HepG2 (cell line): ENCODE results near the gene DRAM1. TPM values are rescaled to one million over a fixed set of nuclear protein-coding genes. Genes with fewer than 3 reads are reported as not detected.

ENCODE experiments used
- ARID3A ChIP-seq: IDR thresholded peaks from 2 replicates; pipeline ENCODE4 v1.6.1; 2012; ENCODE audit warnings: low read depth, low read length, improper control_type of control experiment
- ASH2L ChIP-seq: fragments of 300-600, 200-600 bp; sonication (generic); IDR thresholded peaks from 2 replicates; pipeline ENCODE4 v1.7.0; 2017; ENCODE audit warnings: low read depth, mild to moderate bottlenecking, moderate library complexity, mixed read lengths, low read length; ENCODE audit not compliant: insufficient read length
- BRCA1 ChIP-seq: sonication (generic); formaldehyde crosslinking; IDR thresholded peaks from 2 replicates; pipeline ENCODE4 v1.4.0; 2020; ENCODE audit warnings: missing genetic modification reagents
- DNMT1 ChIP-seq: sonication (generic); formaldehyde crosslinking; IDR thresholded peaks from 2 replicates; pipeline ENCODE4 v1.5.1; 2020; ENCODE audit warnings: mild to moderate bottlenecking, missing genetic modification reagents
- GTF2F1 ChIP-seq: fragments of 150-350 bp; IDR thresholded peaks from 2 replicates; pipeline ENCODE4 v1.6.1; 2014; ENCODE audit warnings: low read length
- KAT2B ChIP-seq: fragments of 150-350 bp; IDR thresholded peaks from 2 replicates; pipeline ENCODE4 v1.6.1; 2014; ENCODE audit warnings: low read depth, low read length, borderline replicate concordance
- KDM1A ChIP-seq: IDR thresholded peaks from 2 replicates; pipeline ENCODE4 v1.6.1; 2016; ENCODE audit warnings: missing compliant biosample characterization
- MED1 ChIP-seq: sonication (generic); formaldehyde crosslinking; IDR thresholded peaks from 2 replicates; pipeline ENCODE4 v1.4.0; 2020; ENCODE audit warnings: missing genetic modification reagents
- MIER2 ChIP-seq: IDR thresholded peaks from 2 replicates; pipeline ENCODE4 v1.6.1; 2016; ENCODE audit warnings: missing biosample characterization, missing genetic modification reagents
- MLXIP ChIP-seq: sonication (generic); formaldehyde crosslinking; IDR thresholded peaks from 2 replicates; pipeline ENCODE4 v1.9.0; 2021; ENCODE audit warnings: missing genetic modification reagents, borderline replicate concordance
- NONO ChIP-seq, 2 experiments: fragments of 450-650 bp in 1 of 2; sonication (generic) in 1 of 2; formaldehyde crosslinking in 1 of 2; IDR thresholded peaks in 1 of 2; conservative IDR thresholded peaks in 1 of 2; 2 replicates each; pipeline versions ENCODE4 v1.6.1 to v1.8.0; 2017 to 2022; ENCODE audit warnings: mild to moderate bottlenecking in 1 of 2, missing genetic modification reagents in 1 of 2, moderate library complexity in 1 of 2
- NR0B2 ChIP-seq: sonication (generic); formaldehyde crosslinking; IDR thresholded peaks from 2 replicates; pipeline ENCODE4 v1.4.0; 2020; ENCODE audit warnings: mild to moderate bottlenecking, missing genetic modification reagents
- SATB2 ChIP-seq: sonication (generic); formaldehyde crosslinking; IDR thresholded peaks from 2 replicates; pipeline ENCODE4 v1.5.0; 2020; ENCODE audit warnings: missing genetic modification reagents
- SMYD3 ChIP-seq: sonication (generic); formaldehyde crosslinking; IDR thresholded peaks from 2 replicates; pipeline ENCODE4 v1.8.1; 2023; ENCODE audit warnings: mild to moderate bottlenecking, missing genetic modification reagents
- SRF ChIP-seq: IDR thresholded peaks from 2 replicates; pipeline ENCODE4 v1.6.1; 2011; ENCODE audit warnings: mild to moderate bottlenecking, low read depth, low read length, moderate library complexity
- ZBTB21 ChIP-seq: sonication (generic); formaldehyde crosslinking; IDR thresholded peaks from 2 replicates; pipeline ENCODE4 v1.4.0; 2020; ENCODE audit warnings: missing genetic modification reagents
- ZBTB4 ChIP-seq: sonication (generic); formaldehyde crosslinking; IDR thresholded peaks from 2 replicates; pipeline ENCODE4 v1.4.0; 2020; ENCODE audit warnings: missing genetic modification reagents, mild to moderate bottlenecking, borderline replicate concordance
- ZNF432 ChIP-seq: sonication (generic); formaldehyde crosslinking; IDR thresholded peaks from 2 replicates; pipeline ENCODE4 v1.5.0; 2020; ENCODE audit warnings: missing genetic modification reagents, mild to moderate bottlenecking, borderline replicate concordance
- ZNF441 ChIP-seq: sonication (generic); formaldehyde crosslinking; IDR thresholded peaks from 2 replicates; pipeline ENCODE4 v1.7.0; 2021; ENCODE audit warnings: missing genetic modification reagents, borderline replicate concordance
- ZNF562 ChIP-seq: sonication (generic); formaldehyde crosslinking; IDR thresholded peaks from 2 replicates; pipeline ENCODE4 v1.8.0; 2022; ENCODE audit warnings: missing genetic modification reagents, borderline replicate concordance
- ZNF749 ChIP-seq: sonication (generic); formaldehyde crosslinking; IDR thresholded peaks from 2 replicates; pipeline ENCODE4 v1.8.0; 2022; ENCODE audit warnings: mild to moderate bottlenecking, missing genetic modification reagents, moderate library complexity, borderline replicate concordance
- ZNF768 ChIP-seq: sonication (generic); formaldehyde crosslinking; IDR thresholded peaks from 2 replicates; pipeline ENCODE4 v1.4.0; 2020; ENCODE audit warnings: missing genetic modification reagents
- ZNF790 ChIP-seq: sonication (generic); formaldehyde crosslinking; IDR thresholded peaks from 2 replicates; pipeline ENCODE4 v1.8.0; 2022; ENCODE audit warnings: missing genetic modification reagents, mild to moderate bottlenecking, borderline replicate concordance
- polyA plus RNA-seq, 8 experiments: library from polyadenylated mRNA; depleted of rRNA in 3 of 8; stranded (reverse) in 7 of 8; unstranded in 1 of 8; fragments of >200 nt; fragmentation: Illumina TruSeq in 4 of 8; extraction: Trizol in 4 of 8; gene quantifications; 2 replicates each; pipeline versions ENCODE4 v1.2.1 to v1.2.3, GENCODE V29; 2011 to 2016; ENCODE audit warnings: low read depth in 4 of 8, missing spikeins in 1 of 8, mixed read lengths in 1 of 8; ENCODE audit not compliant: insufficient read depth in 1 of 8
- total RNA-seq, 5 experiments: library from RNA; depleted of rRNA; stranded (reverse); fragments of >200 nt; fragmentation: Illumina TruSeq; extraction: Trizol; gene quantifications; 2 replicates each; pipeline ENCODE4 v1.2.3, GENCODE V29; 2016; ENCODE audit warnings: low read depth in 1 of 5

The DRAM1 gene
- total and polyA plus RNA-seq, 2 of the 13 experiments (the other 11 are each of a cell fraction or from before 2014, with no cell fraction given): 20.9 to 32.6 TPM

GRCh38 chr12:101891462-101891971 lies 14.1 kb downstream of the DRAM1 start (continued):
- peak; percentile 88 for TF ChIP-seq SMYD3 (CRISPR knock-in tag)
- TF ChIP-seq NR0B2 (CRISPR knock-in tag): no peak
- no peak for TF ChIP-seq DNMT1
- TF ChIP-seq ZNF562 (CRISPR knock-in tag): no peak
- TF ChIP-seq SRF: no peak; the same call in 1 of the 2 replicates
- peak; percentile 34 for TF ChIP-seq ASH2L
- no peak for TF ChIP-seq KAT2B
- no peak for TF ChIP-seq ZBTB21 (CRISPR knock-in tag)
- TF ChIP-seq GTF2F1: no peak
- peak; percentile 95 for TF ChIP-seq MED1
- TF ChIP-seq ZNF790 (CRISPR knock-in tag): no peak
- TF ChIP-seq ARID3A: no peak
- no peak for TF ChIP-seq MLXIP (CRISPR knock-in tag)
- TF ChIP-seq MIER2 (CRISPR knock-in tag): no peak
- TF ChIP-seq ZBTB4 (CRISPR knock-in tag): no peak
- TF ChIP-seq ZNF441 (CRISPR knock-in tag): peak; percentile 47; the same call in 1 of the 2 replicates
- TF ChIP-seq ZNF749: no peak
- no peak for TF ChIP-seq ZNF768 (CRISPR knock-in tag)
- no peak for TF ChIP-seq NONO (IDR thresholded peaks at IDR 0.05)
- no peak for TF ChIP-seq NONO (CRISPR knock-in tag; conservative IDR thresholded peaks at IDR 0.05)
- no peak for TF ChIP-seq KDM1A (CRISPR knock-in tag)
- no peak for TF ChIP-seq SATB2 (CRISPR knock-in tag)
- TF ChIP-seq BRCA1 (CRISPR knock-in tag): no peak
- no peak for TF ChIP-seq ZNF432 (CRISPR knock-in tag)
